ENCODE data around the gene RFESD. TPM values are rescaled to one million over a fixed set of nuclear protein-coding genes. Genes with fewer than 3 reads are reported as not detected.
A peak's percentile ranks its signal among the peaks of the same experiment; 100 is the strongest.

RFESD gene
- total and polyA plus RNA-seq, 2 of the 13 experiments (the other 11 are each of a cell fraction or from before 2014, with no cell fraction given): 1.1 to 2.2 TPM

GRCh38 chr5:95644351-95645042, 2.1 kb upstream of the RFESD start:
- in situ Hi-C loops (cut with HindIII; ENCODE audit: extremely low pct_ligation_motif_present, low pct_unique_long_range_greater_than_20kb) (loop anchor here (5.0 to 25.0 kb wide), 2 partner anchors 198 to 693 kb away; no protein-coding TSS in a partner anchor), intact Hi-C loops (cut with micrococcal nuclease; ENCODE audit: unreplicated experiment) (loop anchor here (1.0 to 10.0 kb wide), 6 partner anchors 88 to 950 kb away; partner anchors contain the start of genes ARSK, RHOBTB3 and SKIC3)
- H3K9ac ChIP-seq (ENCODE audit: insufficient read depth, low read depth, low read length): no peak overlapping the region
- H3K27ac ChIP-seq (ENCODE audit: extremely low read length, insufficient read depth, low read length): no peak overlapping the region
- peak; percentile 45 for DNase-seq (ENCODE audit: low spot score)
- peak overlapping the region; percentile 69 for H3K4me2 ChIP-seq (ENCODE audit: low read depth, low read length)
- POLR2A ChIA-PET: no interaction called here
- ATAC-seq: no peak
- no peaks in the 10 kb centered on the region for H3K36me3 ChIP-seq (replicated peaks in 1 of 2; ENCODE audit: control insufficient read depth in 1 of 2, insufficient read depth in 2 of 2, low read length in 2 of 2)
- no peaks in the 10 kb centered on the region for H3K9me3 ChIP-seq (ENCODE audit: low read length)
- WGBS (ENCODE audit: low lambda C conversion rate): 10% methylated on average over 4 of the region's 4 CpGs
- no peaks in the 10 kb centered on the region for H3K27me3 ChIP-seq (ENCODE audit: control insufficient read depth in 1 of 2, insufficient read depth in 2 of 2, low read length in 2 of 2)
- H2AFZ ChIP-seq (ENCODE audit: low read length): peak overlapping the region; percentile 71
- peaks cover 67% of the 10 kb centered on the region for H3K4me1 ChIP-seq (ENCODE audit: insufficient read depth, low read length)
- no peaks in the 10 kb centered on the region for H3K79me2 ChIP-seq (ENCODE audit: insufficient read depth, low read length)
- FAIRE-seq: peak; percentile 83
- peak overlapping the region in 1 of 3 experiments; percentile 7; a peak in 1 of 6 replicates for H3K4me3 ChIP-seq (replicated peaks in 1 of 3; ENCODE audit: insufficient read depth in 1 of 3, low read depth in 2 of 3, low read length in 3 of 3)
- CTCF ChIA-PET (ENCODE audit: low intra/inter-chr PET ratio, low total read pairs): interaction anchor here (1.2 to 3.0 kb wide), 2 partner anchors 137 to 202 kb away, joined by 4 to 11 read pairs; no protein-coding TSS in a partner anchor
- H4K20me1 ChIP-seq (ENCODE audit: insufficient read depth, low read length): no peaks in the 10 kb centered on the region
- BruUV-seq (replicated peaks): no TSS peak
- TF ChIP-seq ASH2L (IDR thresholded peaks at IDR 0.05; ENCODE audit: insufficient read length, low read depth, low read length) (no peak), SMC3 (IDR thresholded peaks at IDR 0.05; ENCODE audit: low read length) (peak; percentile 51; the same call in 1 of the 2 replicates), RAD21 (CRISPR knock-in tag; IDR thresholded peaks at IDR 0.05) (peak; percentile 61), TBX2 (CRISPR knock-in tag; IDR thresholded peaks at IDR 0.05; ENCODE audit: borderline replicate concordance) (no peak), NFYB (CRISPR knock-in tag; IDR thresholded peaks at IDR 0.05) (no peak), ARID5B (CRISPR knock-in tag; IDR thresholded peaks at IDR 0.05) (0 out of 2 replicates have a peak, but pooled peaks have one; percentile 22), SAP130 (CRISPR knock-in tag; IDR thresholded peaks at IDR 0.05; ENCODE audit: low read depth) (0 out of 2 replicates have a peak, but pooled peaks have one; percentile 22), ZNF546 (CRISPR knock-in tag; conservative IDR thresholded peaks at IDR 0.05) (no peak), ZNF24 (IDR thresholded peaks at IDR 0.05) (peak; percentile 79), ELF3 (CRISPR knock-in tag; IDR thresholded peaks at IDR 0.05) (peak; percentile 39; the same call in 1 of the 2 replicates), STAG1 (CRISPR knock-in tag; IDR thresholded peaks at IDR 0.05) (peak; percentile 87)
- TF ChIP-seq, protein P1, sequence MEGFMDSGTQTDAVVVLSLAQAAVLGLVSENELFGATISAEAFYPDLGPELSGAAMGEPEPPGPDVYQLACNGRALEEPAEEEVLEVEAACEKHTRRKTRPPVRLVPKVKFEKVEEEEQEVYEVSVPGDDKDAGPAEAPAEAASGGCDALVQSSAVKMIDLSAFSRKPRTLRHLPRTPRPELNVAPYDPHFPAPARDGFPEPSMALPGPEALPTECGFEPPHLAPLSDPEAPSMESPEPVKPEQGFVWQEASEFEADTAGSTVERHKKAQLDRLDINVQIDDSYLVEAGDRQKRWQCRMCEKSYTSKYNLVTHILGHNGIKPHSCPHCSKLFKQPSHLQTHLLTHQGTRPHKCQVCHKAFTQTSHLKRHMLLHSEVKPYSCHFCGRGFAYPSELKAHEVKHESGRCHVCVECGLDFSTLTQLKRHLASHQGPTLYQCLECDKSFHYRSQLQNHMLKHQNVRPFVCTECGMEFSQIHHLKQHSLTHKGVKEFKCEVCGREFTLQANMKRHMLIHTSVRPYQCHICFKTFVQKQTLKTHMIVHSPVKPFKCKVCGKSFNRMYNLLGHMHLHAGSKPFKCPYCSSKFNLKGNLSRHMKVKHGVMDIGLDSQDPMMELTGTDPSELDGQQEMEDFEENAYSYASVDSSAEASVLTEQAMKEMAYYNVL (CRISPR knock-in tag; IDR thresholded peaks at IDR 0.05; ENCODE audit: borderline replicate concordance): peak; percentile 94
